Fibroblast of the aortic adventitia (primary cell): ENCODE measurements around the gene RHOXF1. TPM values are rescaled to one million over a fixed set of nuclear protein-coding genes. Genes with fewer than 3 reads are reported as not detected.
"Not testable (repeated sequence)": the region's sequence is repeated elsewhere in the genome, so short reads cannot be mapped to it uniquely, and the experiment has no call there.

Experiments
- DNase-seq: peaks from one replicate; pipeline ENCODE4 v3.0.0-alpha.2; 2010; ENCODE audit warnings: low read depth
- H3K4me3 ChIP-seq: 2 replicates; pipeline ENCODE4 v1.5.1; 2011; ENCODE audit warnings: low read depth, mild to moderate bottlenecking, control low read depth, low read length, moderate library complexity
- total RNA-seq: library from RNA; depleted of rRNA; stranded (reverse); fragments of >200 nt; gene quantifications from 2 replicates; pipeline ENCODE4 v1.2.3, GENCODE V29; 2012; ENCODE audit warnings: low replicate concordance
- TF ChIP-seq, protein P1 (sequence below): IDR thresholded peaks from 2 replicates; pipeline ENCODE4 v1.5.1; 2011; ENCODE audit warnings: mild to moderate bottlenecking, low read length, control low read depth, inconsistent platforms; ENCODE audit not compliant: insufficient read depth

RHOXF1 gene, protein sequence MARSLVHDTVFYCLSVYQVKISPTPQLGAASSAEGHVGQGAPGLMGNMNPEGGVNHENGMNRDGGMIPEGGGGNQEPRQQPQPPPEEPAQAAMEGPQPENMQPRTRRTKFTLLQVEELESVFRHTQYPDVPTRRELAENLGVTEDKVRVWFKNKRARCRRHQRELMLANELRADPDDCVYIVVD
- not detected in 2 replicates for total RNA-seq

DNA sequence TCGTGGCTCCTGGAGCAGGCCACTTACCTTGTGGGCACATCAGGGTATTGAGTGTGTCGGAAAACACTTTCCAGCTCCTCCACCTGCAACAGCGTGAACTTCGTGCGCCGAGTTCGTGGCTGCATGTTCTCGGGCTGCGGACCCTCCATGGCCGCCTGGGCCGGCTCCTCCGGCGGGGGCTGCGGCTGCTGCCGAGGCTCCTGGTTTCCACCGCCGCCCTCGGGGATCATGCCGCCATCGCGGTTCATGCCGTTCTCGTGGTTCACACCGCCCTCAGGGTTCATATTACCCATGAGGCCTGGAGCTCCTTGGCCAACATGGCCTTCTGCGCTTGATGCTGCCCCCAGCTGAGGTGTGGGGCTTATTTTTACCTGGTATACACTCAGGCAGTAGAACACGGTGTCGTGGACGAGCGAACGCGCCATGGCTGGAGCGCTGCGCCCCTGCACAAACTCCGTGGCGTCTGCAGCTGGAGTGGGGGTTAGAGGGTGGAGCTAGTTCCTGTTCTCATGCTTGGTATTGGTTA is at the start of gene RHOXF1:
Gene RHOXF1, minus strand, starts transcription at position 476 of the 526 bp plus-strand sequence. Its CDS starts 51 bp downstream, at position 425.
- TF ChIP-seq, protein P1, sequence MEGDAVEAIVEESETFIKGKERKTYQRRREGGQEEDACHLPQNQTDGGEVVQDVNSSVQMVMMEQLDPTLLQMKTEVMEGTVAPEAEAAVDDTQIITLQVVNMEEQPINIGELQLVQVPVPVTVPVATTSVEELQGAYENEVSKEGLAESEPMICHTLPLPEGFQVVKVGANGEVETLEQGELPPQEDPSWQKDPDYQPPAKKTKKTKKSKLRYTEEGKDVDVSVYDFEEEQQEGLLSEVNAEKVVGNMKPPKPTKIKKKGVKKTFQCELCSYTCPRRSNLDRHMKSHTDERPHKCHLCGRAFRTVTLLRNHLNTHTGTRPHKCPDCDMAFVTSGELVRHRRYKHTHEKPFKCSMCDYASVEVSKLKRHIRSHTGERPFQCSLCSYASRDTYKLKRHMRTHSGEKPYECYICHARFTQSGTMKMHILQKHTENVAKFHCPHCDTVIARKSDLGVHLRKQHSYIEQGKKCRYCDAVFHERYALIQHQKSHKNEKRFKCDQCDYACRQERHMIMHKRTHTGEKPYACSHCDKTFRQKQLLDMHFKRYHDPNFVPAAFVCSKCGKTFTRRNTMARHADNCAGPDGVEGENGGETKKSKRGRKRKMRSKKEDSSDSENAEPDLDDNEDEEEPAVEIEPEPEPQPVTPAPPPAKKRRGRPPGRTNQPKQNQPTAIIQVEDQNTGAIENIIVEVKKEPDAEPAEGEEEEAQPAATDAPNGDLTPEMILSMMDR, result no peak
- H3K4me3 ChIP-seq, result no peak within 1 kb of the TSS
- DNase-seq, result no peak

DNA sequence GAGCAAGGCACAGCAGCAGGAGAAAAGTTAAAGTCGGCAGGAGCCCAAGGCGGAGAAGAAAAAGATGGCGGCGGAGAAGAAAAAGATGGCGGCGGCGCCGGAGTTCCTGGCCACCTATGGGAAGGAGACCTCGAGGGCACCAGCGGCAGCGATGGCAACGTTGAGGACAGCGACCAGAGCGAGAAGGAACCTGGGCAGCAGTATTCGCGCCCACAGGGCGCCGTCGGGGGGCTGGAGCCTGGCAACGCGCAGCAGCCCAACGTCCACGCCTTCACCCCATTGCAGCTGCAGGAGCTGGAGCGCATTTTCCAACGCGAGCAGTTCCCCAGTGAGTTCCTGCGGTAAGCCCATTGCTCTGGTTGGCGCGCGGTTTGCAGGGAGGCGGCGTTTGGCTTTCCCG is 43.4 kb upstream of the RHOXF1 start:
- H3K4me3 ChIP-seq, DNase-seq: not testable (repeated sequence)

DNA sequence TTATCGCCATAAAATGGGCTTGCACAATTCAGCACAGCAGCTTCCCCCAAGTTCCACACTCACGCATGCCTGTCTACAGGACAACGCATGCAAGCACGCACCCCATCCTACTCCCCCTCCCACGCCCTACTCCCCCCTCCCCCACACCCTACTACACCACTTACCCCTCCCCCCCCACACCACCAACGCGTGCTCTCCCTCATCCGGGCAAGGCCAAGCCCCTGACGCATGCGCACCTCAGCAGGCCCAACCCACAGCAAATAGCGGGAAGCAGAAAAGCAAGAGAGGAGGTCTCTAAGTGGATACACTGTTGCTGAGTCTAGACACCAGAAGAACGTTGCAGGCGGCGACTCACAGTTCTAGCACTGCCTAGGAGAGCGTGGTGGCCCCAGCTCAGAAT is 42.6 kb upstream of the RHOXF1 start, which contains the start of gene RHOXF2:
Gene RHOXF2, plus strand, starts transcription at position 301 of the 400 bp plus-strand sequence. CDS start 138 bp downstream, outside the sequence.
- not testable (repeated sequence) for H3K4me3 ChIP-seq, DNase-seq

DNA sequence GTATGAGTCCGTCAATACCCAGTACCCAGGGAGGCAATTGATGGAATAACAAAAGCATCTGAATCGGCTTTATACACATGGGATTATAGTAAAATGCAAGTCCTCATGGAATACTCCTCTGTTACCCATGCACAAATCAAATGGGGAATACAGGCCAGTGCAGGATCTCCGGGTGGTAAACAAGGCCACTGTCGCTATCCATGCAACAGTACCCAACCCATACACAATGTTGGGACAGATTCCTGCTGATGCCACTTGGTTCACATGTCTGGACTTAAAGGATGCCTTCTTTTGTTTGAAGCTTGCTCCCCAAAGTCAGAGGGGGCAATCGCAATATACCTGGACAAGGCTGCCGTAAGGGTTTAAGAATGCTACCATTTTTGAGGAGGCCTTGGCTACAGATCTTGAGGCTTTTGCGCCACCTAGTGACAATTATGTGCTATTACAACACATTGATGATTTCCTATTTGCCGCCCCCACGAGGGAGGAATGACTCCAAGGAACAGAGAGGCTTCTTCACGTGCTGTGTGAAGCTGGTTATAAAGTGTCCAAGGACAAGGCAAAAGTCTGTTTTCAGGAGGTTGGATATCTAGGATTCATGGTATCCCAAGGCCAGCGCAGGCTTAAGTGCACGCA is 34.5 kb upstream of the RHOXF1 start:
- not testable (repeated sequence) for H3K4me3 ChIP-seq

DNA sequence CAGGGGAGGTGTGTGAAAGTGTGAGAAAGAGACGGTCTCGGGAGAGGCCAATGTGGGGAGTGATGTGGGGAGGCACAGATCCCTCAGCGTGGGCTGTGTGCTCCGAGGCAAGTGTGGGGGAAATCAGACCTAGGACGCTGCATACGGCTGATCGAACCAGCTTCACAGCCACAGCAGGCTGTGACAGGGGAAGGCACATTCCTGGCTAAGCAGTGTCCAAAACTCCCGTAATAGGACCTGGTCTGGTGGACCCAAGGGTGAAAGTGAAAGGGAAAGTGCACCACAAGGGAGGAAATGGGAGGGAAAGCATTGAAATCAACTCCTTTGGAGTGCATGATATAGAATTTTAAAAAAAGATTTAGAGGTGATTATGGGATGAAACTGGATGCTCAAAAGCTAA is 31.8 kb upstream of the RHOXF1 start:
- H3K4me3 ChIP-seq, result no peak overlapping the region
- TF ChIP-seq, protein P1, result no peak
- no peak for DNase-seq

More for the DNA sequence above, 34.5 kb upstream of the RHOXF1 start:
- not testable (repeated sequence) for DNase-seq

DNA sequence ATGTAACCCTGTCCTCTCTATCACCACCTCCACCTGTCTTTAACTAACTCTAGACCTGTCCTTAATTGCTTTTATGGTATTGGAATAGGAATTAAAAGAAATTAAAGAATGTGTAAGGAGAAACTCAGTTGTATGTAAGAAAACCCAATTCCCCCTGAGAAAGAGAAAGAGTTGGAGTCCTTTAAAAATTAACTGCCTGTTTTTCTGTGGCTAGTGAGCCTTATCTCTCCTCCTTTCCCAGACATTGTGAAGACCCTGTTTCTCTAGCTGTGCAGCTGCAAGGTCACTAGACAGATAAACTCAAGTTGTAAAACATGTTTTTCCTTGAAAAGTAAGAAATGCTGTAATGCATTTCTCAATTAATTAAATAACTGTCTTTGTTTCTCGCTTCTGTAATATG is 30.6 kb upstream of the RHOXF1 start:
- not testable (repeated sequence) for DNase-seq, H3K4me3 ChIP-seq

DNA sequence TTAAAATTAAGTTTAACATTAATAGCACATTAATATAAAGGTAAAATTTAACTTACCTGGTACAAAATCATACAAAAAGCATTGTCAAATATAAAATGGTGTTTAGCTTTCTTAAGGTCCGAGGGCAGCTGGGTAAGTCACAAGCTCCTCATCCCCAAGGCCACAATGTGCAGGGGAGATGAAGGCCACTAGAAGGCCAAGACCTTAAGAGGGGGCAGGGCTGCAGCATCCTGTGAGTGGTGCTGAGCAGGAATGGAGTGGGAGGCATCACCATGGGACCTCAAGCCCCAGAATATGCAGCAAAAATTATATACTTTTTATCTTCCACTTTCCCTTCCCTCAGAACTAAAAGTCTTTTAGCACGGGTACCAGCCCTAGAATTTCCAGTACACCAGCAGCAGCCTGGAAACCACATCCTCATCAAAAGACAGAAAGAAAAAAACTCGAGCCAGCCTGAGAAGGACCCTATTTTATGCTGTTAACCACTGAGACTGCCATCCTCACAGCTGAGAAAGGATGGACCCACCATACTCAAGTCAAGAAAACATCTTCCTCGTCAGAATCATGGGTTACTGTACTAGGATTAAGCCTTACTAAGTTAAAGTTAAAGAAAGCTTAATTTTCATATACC is 29.7 kb upstream of the RHOXF1 start:
- DNase-seq, result no peak
- H3K4me3 ChIP-seq, result no peak overlapping the region
- TF ChIP-seq, protein P1, result no peak

DNA sequence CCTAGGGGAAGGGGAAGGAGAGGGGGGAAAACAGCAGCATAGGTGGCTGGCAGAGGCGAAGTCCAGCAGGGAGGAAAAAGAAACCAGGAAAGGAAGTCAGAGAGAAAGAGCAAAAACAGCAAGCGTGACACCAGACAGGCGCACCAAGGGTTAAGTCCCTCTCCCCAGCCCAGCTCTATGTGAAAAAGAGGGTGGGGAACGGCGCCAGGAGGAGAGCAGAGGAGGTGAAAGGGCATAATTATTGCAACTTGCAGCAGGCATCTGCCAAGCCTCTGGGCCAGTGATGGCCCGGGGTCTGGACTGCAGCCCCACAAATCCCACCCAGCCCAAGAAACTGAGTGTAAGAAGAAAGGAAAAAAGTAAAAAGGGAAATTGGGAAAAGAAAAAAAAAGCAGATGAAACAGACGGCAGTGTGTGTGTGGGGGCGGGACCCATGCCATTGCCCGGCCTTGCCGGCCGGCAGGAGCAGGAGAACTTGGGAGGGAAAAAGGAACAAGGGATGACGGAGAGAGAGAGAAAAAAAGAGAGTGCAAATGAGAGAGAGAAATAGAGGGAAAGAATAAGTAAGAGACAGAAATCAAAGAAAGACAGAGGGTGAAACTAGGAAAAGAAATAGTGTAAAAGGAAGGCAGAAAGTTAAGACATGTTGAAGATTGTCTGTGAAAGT is 28.6 kb upstream of the RHOXF1 start:
- no peak for DNase-seq
- H3K4me3 ChIP-seq, result no peak overlapping the region
- TF ChIP-seq, protein P1, result no peak
